Transverse colon (tissue), 3 donors: ENCODE data around the gene DLG4.

Experiments used
- POLR2A ChIP-seq: fragments of 450-650 bp; IDR thresholded peaks from one replicate; pipeline ENCODE4 v1.6.1; 2016; ENCODE audit warnings: antibody characterized with exemption, mild to moderate bottlenecking, moderate library complexity
- TF ChIP-seq, protein P1 (sequence below), 5 experiments: fragments of 200-600 bp in 3 of 5; fragments of 450-650 bp in 2 of 5; sonication (generic) in 3 of 5; IDR thresholded peaks; 1 replicate in 2 of 5; 2 replicates in 3 of 5; pipeline ENCODE4 v1.5.1; 2016 to 2017; ENCODE audit warnings: antibody characterized with exemption in 5 of 5, inconsistent platforms in 3 of 5, mild to moderate bottlenecking in 2 of 5, moderate library complexity in 1 of 5

DNA sequence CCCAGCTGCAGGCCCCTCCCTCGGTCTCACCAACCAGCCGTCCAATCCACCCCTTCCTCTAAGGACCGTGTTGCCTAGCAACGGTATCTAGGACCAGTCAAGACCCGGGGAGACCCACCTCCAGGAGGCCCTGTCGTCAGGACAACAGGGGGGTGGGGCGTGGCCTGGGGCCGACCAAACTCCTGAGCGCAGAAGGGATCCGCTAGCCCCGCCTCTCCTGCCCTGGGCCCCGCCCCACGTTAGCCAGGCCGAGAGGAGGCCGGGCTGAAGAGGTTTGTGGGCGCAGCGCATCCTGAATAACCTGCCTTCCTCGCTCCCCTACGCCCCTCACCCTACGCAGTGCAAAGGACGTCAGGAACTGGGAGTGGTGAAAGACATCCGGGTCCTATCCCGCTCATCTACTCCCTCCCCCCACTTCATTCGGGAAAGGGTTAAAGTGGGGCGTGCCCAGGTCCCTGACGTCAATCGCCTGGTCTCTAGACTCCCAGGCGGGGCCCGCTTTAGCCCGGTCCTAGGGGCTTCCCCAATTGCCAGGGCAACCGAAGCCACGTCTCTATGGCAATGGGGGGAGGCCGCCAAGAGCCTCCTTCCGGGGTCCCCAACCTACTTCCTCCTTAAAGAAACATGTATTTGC is 14.7 kb downstream of the DLG4 start:
- TF ChIP-seq, protein P1, sequence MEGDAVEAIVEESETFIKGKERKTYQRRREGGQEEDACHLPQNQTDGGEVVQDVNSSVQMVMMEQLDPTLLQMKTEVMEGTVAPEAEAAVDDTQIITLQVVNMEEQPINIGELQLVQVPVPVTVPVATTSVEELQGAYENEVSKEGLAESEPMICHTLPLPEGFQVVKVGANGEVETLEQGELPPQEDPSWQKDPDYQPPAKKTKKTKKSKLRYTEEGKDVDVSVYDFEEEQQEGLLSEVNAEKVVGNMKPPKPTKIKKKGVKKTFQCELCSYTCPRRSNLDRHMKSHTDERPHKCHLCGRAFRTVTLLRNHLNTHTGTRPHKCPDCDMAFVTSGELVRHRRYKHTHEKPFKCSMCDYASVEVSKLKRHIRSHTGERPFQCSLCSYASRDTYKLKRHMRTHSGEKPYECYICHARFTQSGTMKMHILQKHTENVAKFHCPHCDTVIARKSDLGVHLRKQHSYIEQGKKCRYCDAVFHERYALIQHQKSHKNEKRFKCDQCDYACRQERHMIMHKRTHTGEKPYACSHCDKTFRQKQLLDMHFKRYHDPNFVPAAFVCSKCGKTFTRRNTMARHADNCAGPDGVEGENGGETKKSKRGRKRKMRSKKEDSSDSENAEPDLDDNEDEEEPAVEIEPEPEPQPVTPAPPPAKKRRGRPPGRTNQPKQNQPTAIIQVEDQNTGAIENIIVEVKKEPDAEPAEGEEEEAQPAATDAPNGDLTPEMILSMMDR (IDR thresholded peaks at IDR 0.05) = no peak
- TF ChIP-seq POLR2A = no peak
